AG20443 (cell line): ENCODE measurements around the gene CD200R1.

Experiments
- DNase-seq: peaks from one replicate; pipeline ENCODE4 v3.0.0; 2012; ENCODE audit warnings: low spot score, mixed read lengths

The CD200R1 gene, protein sequence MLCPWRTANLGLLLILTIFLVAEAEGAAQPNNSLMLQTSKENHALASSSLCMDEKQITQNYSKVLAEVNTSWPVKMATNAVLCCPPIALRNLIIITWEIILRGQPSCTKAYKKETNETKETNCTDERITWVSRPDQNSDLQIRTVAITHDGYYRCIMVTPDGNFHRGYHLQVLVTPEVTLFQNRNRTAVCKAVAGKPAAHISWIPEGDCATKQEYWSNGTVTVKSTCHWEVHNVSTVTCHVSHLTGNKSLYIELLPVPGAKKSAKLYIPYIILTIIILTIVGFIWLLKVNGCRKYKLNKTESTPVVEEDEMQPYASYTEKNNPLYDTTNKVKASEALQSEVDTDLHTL

DNA sequence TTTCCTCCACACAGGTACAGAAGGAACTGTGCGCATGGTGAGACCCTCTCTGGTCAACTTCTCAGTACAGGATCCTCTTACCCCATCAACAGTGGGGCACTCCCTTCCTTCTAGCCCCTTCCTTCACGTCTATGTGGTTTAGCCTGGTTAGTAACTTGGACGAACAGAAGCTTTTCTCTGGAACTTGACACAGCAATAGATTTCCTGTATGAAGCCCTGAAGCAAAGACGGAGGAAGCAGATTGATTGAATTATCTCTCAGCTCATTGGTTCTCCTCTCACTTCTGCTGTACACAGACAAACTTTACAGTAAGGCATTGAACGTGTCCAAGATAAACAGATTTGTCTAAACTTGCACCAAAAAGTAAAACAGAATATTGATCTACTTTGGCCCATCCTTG lies at the start of gene CD200R1:
Gene CD200R1 (minus strand): TSS at position 210 of the 400 bp plus-strand sequence. CDS start 246 bp downstream, outside the sequence.
- no peak for DNase-seq

DNA sequence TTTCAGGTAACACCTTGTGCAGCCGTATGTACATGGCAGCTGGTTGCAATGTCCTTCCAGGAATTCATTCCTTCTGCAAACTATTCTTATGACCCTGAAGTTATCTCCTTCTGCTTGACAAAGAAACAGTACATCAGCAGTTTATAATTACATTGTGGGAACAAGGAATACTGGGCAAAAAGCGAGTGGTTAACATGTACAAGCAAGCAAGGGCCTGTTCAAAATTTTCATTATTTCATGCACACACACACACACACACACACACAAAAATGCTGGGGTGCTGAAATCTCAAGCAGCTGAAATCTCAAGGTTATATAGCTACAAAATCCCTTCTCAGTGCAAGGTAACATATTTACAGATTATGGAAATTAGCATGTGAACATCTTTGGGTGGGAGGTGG lies 46.6 kb upstream of the CD200R1 start:
- no peak for DNase-seq

DNA sequence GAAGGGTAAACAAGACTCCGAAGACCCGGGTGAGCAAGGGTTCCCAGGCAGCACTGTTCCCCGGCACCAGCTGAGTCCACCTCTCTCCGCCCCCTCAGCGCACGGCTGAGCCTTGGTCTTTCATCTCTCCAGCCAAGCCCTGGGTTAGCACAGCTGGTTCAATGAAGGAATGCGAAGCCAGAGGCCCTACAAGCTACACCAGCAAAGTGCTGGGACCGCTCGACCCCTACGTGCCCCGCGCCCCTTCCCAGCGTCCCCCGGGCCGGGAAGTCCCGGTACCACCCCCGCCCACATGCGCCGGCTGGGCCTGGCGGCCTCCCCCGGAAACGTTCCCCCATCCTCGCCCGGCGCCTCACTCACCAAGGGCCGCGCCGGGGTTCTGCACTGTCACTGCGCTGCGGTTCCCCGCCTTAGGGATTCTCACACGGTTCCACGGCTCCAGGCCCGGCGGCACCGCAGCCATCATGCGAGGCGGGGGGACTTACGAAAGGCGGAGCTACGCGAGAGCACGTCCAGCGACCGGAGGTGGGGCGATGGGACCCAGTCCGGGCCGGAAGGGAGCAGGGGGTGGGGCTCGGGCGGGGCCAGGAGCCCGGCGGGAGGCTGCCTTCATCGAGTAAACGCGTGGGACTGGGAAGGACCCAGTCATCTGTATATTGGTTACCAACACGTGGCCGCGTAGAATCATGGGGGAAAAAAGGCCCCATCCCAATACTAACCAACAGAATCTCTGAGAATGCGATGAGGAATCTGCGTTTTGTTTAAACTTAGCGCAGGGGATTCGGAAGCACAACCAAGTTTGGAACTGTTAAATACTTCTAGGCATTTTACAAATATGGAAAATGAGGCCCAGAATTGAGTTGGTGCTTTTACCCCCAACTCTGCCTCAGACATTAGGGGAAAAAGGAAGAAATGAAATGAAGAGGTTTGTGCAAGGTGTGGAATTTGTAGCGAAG lies 44.6 kb upstream of the CD200R1 start:
- peak; percentile 97 for DNase-seq

DNA sequence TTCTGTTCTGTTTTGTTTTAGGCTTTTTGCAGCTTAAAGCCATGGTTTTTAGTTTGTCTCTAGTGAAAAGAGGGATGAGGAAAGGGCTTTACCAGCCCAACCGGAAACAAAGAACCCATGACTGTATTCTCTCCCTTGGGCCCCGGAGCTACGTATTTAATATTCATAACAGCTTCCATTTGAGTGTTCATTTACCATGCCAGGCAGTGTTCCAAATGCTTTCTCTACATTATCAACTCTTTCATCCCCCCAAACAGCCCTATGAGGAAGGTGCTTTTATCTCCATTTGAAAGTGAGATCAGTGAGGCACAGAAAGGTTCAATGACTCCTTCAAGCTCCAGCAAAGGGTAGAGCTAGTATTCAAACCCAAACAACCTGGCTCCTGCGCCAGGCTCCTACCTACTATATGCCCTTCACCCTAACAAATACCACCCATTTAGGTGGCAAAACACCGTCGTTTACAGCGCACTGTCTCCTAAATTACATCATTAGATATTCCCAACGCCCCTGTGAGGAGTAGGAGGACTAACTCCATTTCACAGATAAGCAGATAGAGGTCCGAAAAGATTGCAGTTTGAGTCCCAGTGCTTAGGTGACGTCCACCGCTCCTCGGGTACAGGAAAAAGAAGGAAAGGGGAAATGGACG lies 43.8 kb upstream of the CD200R1 start:
- peak; percentile 13 for DNase-seq

DNA sequence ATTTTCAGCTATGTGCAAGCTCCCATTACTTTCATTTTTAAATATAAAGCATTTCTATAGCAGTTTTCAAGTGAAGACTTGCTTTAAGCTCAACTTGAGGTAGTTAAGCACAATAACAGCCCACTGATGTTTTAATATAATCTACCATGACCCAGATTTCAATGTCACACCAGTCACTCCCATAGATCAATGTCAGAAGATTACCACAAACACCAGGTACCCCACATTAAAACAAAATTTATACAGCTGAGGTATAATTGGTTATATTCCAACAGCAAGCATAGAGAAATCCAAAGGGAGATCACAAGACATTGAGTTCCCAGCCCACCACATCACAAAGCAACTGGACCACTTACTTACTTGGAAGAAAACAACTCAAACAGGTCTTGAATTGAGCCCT lies 38.7 kb upstream of the CD200R1 start:
- DNase-seq = no peak

DNA sequence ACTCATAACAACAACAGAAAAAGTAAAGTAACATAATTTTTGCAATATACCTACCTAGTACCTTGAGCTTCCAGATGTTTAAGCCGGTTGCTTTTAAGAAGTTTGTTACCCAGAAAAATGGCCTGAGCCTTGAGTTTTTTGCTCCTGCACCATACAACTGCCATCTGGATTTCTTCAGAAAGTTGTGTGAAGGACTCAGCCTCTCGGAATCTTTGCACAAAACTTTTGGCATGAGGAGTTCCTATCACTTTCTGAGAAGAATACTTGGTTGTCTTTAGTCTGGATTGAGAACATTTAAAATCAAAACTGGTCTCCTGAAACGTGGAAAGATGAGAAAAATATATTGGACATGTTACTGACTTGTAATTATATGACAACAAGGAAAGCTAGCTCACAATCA lies 33.2 kb upstream of the CD200R1 start:
- DNase-seq = peak; percentile 43

DNA sequence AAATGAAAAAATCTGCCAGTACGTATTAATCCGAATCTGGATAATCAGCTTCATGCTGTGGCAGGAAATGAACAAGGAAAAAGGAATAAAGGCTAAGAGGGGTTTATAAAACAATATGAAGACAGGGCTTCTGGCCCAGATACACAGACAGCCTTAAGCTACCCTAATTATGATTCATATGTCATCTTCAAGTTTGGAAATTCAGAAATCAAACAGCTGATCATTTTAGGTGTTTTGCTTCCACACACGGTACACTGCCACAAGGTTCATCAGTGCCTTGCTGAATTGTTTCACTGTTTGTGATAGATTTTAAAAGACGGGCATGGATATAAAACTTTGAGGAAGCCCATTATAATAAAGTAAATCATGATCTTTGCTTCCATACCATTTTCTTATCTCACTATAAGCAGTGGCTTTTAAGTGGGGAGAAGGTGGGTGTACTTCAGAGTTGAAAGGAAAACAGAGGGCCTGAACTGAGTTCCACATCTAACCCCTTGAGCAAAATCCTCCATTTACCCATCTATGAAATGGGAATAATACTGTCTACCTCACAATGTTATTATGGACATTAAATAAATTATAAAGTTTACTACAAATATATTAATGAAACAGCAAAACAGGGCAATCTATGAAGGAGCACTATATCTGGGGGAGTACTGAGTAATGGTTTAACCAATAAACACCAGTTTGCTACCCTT lies 31.6 kb upstream of the CD200R1 start:
- no peak for DNase-seq

DNA sequence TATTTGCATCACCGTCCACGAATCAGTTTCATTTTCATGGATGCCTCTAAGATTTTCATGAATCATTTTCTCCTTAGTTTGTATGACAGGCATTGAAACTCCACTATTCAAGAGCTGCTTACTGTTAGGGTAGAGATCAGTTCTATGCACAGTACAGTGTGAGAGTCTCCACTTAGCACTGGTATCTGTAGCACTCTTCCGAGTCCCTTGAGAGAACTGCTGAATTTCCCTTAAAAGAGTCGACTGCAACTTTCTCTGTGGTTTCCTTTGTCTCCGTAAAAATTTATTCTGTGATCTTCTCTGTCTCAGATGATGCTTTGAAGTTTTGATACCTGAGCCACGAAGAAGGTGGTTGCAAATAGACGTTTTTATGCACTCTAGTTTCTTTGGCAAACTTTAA lies 30.7 kb upstream of the CD200R1 start:
- DNase-seq = no peak

DNA sequence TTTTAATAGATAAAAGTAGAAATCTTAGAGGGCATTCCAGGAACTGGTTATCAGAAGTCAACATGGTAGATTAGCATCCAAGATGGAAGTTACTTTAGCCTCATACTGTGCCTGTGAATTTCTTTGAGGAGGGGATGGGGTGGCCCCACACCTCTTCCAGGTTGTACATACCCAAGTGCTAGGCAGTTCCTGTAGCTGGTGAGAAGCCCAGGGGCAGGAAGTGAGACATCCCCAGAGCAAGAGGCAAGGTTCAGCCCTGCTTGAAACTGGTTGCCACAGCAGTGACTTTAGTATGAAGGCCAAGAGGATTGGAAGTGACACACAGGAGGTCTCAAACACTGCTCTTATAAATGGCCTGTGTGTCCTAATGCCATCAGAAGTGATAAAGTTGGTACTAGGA lies 27.8 kb upstream of the CD200R1 start:
- DNase-seq = no peak

DNA sequence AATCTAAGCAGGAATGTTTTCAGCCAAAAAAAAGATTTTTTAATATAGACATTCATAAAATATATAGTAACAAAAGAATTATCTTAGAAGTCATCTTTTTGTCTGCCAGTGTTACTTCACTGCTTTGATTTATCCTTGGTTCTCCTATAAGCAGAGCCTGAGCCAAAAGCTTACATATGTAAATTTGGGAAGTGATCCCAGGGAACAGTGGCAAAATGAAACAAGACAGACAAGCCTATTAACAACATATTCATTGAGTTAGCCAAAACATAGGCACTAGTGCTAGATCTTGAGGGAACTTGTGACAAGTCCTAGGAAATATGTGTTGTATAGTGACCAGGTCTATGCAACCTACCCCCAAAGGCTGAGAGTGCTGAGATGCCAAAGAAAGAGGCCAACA lies 27.1 kb upstream of the CD200R1 start:
- no peak for DNase-seq

DNA sequence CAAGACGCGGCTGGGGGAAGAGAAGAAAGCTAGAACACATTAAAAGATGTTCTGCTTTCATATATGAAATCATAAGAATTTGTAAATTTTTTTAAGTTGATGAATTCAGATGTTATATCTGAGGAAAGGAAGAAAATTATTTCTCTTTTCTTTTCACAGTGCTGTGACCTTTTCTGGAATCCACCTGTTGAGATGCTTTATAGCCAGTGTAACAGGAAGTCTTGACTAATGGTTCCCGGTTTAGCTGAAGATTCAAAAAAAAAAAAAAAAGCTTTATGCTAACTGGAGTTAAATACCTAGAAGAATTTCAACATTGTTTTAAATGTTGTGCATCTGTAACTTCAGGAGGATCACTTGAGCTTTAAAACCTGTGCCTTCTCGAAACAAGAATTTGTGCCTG lies 25.8 kb upstream of the CD200R1 start:
- DNase-seq = no peak

DNA sequence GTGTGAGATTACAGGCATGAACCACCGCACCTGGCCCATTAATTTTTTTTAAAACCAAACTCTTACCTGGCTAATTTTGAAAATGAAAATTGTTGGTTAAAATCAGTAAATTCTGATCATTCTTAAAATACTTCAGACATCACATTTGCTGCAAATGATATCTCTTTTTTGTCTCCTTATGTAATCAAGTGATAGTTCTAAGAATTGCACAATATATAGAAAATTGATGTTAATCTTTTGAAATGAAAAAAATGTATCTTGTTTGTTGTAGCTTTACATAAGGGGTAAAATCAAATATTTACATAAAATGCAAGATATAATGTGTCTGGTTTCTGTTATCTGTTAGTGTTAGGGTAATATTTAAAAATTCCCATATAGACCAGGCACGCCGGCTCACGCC lies 20.9 kb upstream of the CD200R1 start:
- no peak for DNase-seq

DNA sequence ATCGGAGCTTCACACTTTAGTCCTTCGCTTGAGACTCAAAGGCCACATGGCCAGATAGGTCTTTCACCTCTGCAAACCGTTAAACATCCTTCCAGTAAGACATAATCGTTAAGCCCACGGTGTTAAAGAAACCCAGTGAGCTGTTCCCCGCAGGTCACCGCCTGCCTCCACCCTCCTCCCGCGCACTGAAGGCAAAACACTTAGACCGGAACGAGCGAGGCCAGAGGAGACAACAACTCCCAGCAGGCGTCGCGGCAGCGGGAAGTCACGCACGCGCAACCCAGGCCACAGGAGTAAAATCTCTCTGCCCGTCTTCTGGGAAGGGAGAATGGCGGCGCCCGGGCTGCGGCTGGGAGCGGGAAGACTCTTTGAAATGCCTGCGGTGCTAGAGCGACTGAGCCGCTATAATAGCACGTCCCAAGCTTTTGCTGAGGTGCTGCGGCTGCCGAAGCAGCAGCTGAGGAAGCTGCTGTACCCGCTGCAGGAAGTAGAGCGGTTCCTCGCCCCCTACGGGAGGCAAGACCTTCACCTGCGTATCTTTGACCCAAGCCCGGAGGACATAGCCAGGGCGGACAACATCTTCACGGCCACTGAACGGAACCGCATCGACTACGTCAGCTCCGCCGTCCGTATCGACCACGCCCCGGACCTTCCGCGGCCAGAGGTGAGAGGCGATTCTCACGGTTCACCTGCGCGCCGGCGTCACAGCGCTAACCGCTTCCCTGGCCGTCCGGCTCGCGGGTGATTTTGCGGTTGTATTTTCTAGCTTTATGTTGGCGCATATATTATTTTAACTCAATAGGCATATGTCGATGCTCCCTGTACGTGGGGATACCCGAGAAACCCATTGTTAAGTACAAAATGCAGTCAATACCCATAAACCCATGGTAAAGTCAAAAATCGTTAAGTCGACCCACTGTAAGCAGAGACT lies 16.0 kb upstream of the CD200R1 start, which contains the start of gene GTPBP8:
Gene GTPBP8 (plus strand): TSS at position 313 of the 931 bp plus-strand sequence. CDS start 16 bp downstream, at position 329.
- DNase-seq = peak; percentile 96

DNA sequence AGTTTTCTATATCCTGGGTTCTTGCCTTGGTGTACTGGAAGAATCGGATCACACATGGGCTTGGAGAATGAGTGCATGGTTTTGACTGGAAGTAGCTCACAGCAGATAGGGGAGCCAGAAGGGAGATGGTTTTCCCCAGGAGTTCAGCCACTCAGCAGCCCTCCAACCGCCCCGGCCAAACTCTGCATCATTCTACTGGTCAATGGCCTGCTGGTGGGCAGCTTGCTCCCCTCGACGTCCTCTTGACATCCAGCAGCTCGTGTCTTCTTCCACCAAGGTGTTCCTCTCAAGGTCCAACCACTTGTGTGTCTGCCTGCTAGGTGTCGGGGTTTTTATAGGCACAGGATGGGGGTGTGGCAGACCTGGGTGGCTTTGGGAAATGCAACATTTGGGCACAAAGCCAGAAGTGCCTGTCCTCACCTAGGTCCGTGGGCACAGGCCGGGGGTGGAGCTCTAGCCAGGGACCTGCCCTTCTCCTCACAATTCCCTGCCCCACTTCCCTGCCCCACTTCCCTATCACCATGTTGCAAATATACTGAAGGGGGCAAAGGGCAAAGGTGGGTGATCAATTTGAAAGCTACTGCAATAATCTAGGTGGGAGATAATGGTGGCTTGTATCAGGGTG lies 12.9 kb upstream of the CD200R1 start:
- no peak for DNase-seq

DNA sequence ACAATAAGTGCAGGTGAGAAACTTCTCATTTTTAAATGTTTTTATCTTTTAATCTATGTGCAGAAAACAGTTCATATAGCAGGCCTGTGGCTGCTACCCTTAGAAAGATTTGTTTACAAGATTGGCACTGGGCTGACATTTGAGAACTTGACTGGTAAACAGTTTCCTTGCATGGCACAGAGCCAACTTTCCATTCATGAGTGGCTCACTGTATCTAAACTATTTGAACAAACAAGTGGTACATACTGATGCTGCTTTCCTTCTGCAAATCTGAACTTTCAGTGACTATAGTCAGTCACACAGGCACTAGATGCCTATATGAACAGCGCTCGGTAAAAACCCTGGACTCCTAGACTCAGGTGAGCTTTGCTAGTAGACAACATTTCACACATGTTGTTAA lies 9.6 kb upstream of the CD200R1 start:
- DNase-seq = no peak

DNA sequence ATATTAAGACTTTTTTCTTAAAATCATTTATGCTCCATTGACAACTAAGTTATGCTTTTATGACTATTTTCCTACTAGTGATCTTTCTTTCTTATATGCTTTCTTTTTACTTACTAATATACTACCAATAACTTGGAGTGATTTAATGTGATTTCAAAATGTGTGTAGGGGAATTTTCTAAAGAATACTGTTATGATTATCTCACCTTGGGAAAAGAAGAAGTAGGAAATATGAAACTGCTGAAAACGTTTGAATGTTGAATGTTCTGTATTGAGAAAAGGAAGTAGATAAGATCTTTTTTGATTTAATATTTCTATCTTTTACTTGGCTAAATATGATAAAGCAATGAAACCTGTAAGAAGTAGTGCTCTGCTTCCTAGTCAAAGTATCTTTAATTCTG lies 7.8 kb upstream of the CD200R1 start:
- no peak for DNase-seq

DNA sequence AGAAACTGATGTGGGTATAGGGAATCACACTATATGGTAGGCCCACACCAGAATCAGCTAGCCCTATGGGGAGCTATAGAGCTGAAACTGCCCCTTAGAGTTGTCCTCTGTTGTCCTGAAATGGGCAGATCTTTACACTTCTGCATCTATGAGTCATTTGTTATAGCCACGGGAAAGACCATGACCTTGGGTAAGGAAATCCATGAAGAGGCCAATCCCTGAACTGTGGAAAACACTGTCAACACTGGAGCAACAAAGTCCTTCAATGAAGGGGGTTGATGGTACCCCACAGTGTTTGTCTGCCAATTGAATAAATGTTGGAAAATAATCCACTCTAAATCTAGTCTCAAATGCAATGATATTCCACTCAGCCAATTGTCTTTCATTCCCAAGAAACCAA lies 5.2 kb upstream of the CD200R1 start:
- DNase-seq = no peak

DNA sequence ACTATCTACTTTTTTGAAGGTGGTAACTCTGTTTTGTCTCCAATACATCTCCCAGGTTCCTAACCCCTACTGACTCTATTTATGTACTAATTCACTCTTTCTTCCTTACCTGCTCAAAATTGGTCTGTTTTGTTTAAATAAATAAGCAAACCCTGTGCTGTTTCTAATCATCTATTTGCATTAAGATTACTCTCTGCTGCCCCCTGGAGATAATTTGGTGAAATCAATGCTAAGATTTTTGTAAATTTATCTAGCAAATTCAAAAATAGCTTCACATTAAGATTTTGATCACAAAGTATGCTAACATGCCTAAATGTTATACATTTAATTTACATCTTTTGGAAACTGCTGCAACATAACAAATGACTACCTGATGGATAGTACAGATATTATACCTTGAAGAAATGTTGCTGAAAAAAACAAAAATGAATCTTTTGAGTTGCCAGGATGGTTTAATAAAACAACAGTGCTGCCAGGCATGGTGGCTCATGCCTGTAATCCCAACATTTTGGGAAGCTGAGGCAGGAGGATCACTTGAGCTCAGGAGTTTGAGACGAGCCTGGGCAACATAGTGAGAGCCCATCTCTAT lies 4.4 kb upstream of the CD200R1 start:
- DNase-seq = peak; percentile 19

DNA sequence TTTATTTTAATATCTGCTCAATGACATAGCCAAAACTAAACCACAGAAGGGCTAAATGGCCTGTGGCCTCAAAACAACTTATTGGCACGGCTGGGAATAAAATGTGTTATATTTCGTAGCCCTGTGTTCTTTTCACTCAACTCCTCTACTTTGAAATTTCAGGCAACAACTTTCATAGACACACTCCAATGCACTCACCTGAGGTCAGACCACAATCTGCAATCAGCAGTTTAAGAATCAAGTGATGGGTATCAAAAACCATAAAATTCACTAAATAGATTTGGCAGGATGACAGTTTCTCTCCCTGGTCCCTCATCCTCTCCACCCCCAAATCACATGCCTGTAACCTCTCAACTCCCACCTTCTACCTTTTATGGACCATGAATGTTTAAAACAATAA lies 2.0 kb upstream of the CD200R1 start:
- DNase-seq = no peak

DNA sequence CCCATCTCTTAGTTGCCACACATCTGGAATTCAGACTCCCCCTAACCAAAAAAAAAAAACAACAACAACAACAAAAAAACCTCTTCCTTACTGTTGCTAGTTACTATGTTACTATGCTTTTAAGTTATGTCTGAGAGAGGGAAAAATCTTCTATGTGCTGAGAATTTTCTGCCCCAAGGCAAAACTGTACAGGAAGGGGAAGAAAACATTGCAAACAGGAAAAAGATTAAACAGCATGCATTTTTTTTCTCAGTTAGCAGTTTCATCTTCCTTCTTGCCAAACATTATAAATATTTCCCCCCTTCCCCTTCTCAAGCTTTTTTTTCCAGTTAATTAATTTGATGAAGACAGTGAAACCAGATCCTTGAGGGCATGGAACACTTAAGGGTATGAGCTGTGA lies 1.1 kb upstream of the CD200R1 start:
- no peak for DNase-seq
